ENCODE measurements around the gene ZMYM2.

The ZMYM2 gene

DNA sequence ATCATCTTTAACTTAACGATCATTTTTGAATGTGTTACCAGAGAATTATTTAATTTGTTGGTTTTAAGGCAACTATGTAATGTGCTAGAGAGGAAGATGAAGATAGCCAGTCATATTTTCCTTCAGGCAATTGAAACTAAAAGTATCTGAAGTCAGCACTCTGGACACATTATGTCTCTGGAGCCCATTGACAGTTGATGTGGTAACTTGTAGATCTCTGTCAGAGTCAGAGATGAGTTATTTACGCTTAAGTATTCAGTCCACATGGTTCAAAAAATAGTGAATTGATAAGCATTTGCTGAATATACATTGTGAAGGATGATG, 2.1 kb downstream of the ZMYM2 start:
- TF ChIP-seq ZBTB7A (IDR thresholded peaks at IDR 0.05; ENCODE audit: low read depth) (no peak), TEAD4 (IDR thresholded peaks at IDR 0.05) (no peak), TCF12 (IDR thresholded peaks at IDR 0.05; ENCODE audit: low read depth) (no peak), FOXM1 (IDR thresholded peaks at IDR 0.05; ENCODE audit: borderline replicate concordance, low read depth) (no peak), CREB1 (IDR thresholded peaks at IDR 0.05; ENCODE audit: low read depth) (no peak)
- TF ChIP-seq, protein P1, sequence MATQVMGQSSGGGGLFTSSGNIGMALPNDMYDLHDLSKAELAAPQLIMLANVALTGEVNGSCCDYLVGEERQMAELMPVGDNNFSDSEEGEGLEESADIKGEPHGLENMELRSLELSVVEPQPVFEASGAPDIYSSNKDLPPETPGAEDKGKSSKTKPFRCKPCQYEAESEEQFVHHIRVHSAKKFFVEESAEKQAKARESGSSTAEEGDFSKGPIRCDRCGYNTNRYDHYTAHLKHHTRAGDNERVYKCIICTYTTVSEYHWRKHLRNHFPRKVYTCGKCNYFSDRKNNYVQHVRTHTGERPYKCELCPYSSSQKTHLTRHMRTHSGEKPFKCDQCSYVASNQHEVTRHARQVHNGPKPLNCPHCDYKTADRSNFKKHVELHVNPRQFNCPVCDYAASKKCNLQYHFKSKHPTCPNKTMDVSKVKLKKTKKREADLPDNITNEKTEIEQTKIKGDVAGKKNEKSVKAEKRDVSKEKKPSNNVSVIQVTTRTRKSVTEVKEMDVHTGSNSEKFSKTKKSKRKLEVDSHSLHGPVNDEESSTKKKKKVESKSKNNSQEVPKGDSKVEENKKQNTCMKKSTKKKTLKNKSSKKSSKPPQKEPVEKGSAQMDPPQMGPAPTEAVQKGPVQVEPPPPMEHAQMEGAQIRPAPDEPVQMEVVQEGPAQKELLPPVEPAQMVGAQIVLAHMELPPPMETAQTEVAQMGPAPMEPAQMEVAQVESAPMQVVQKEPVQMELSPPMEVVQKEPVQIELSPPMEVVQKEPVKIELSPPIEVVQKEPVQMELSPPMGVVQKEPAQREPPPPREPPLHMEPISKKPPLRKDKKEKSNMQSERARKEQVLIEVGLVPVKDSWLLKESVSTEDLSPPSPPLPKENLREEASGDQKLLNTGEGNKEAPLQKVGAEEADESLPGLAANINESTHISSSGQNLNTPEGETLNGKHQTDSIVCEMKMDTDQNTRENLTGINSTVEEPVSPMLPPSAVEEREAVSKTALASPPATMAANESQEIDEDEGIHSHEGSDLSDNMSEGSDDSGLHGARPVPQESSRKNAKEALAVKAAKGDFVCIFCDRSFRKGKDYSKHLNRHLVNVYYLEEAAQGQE (IDR thresholded peaks at IDR 0.05; ENCODE audit: low read depth): no peak
- TF ChIP-seq, protein P2, sequence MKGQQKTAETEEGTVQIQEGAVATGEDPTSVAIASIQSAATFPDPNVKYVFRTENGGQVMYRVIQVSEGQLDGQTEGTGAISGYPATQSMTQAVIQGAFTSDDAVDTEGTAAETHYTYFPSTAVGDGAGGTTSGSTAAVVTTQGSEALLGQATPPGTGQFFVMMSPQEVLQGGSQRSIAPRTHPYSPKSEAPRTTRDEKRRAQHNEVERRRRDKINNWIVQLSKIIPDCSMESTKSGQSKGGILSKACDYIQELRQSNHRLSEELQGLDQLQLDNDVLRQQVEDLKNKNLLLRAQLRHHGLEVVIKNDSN (IDR thresholded peaks at IDR 0.05): no peak

DNA sequence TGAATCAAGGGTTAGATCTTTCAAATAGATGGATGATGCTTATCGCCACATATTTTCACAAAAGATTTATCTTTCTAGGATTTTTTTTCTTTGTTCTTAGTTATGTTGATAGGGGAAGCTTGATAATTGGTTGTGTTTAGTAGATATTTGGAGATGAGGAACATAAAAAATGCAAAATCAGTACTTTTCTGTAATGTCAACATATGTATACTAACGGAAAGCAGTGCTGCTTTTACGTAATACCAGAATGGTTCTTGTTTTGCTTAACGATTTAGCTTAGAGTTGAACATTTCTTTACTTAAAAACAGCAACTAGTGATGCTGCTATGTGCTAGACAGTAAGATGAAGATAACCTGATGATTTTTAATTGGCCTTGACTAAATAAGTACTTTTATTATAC, 3.0 kb downstream of the ZMYM2 start:
- TF ChIP-seq TAF1 (IDR thresholded peaks at IDR 0.05; ENCODE audit: low read depth): no peak
- TF ChIP-seq, protein P1 (IDR thresholded peaks at IDR 0.05; ENCODE audit: low read depth): no peak
- no peak for TF ChIP-seq NFIC (IDR thresholded peaks at IDR 0.05)
- no peak for TF ChIP-seq CEBPB (IDR thresholded peaks at IDR 0.05)
- no peak for TF ChIP-seq ZBTB7A (IDR thresholded peaks at IDR 0.05; ENCODE audit: low read depth)

DNA sequence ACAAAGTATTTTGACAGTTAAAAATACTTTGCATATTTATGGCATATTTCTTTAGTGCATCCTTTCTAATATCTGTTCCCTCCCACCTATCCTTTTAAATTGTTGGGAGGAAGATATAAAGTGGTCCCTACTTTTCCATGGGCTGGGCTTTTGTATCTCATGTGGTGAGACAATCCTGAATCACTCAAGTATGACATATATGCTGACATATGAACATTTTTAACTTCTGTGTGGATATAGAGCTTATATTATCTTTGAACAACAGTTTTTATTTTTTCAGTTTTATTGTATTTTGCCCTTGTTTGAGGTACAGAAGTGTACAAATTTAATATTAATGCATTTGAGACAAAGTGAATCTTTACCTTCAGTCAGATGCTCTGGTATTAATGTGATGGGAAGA, 3.4 kb downstream of the ZMYM2 start:
- TF ChIP-seq CEBPB (IDR thresholded peaks at IDR 0.05) (no peak), YY1 (IDR thresholded peaks at IDR 0.05; ENCODE audit: low read depth) (no peak), EGR1 (IDR thresholded peaks at IDR 0.05) (no peak), TAF1 (IDR thresholded peaks at IDR 0.05; ENCODE audit: low read depth) (no peak), TCF12 (IDR thresholded peaks at IDR 0.05; ENCODE audit: low read depth) (no peak), FOXM1 (IDR thresholded peaks at IDR 0.05; ENCODE audit: borderline replicate concordance, low read depth) (no peak), ZBTB7A (IDR thresholded peaks at IDR 0.05; ENCODE audit: low read depth) (no peak), RAD21 (IDR thresholded peaks at IDR 0.05; ENCODE audit: low read depth) (no peak), EP300 (IDR thresholded peaks at IDR 0.05; ENCODE audit: borderline replicate concordance) (no peak), NFIC (IDR thresholded peaks at IDR 0.05) (no peak), TEAD4 (IDR thresholded peaks at IDR 0.05) (no peak), CREB1 (IDR thresholded peaks at IDR 0.05; ENCODE audit: low read depth) (no peak)
- TF ChIP-seq, protein P2 (IDR thresholded peaks at IDR 0.05): no peak
- TF ChIP-seq, protein P1 (IDR thresholded peaks at IDR 0.05; ENCODE audit: low read depth): no peak
- TF ChIP-seq, protein P3, sequence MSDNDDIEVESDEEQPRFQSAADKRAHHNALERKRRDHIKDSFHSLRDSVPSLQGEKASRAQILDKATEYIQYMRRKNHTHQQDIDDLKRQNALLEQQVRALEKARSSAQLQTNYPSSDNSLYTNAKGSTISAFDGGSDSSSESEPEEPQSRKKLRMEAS (IDR thresholded peaks at IDR 0.05): no peak

DNA sequence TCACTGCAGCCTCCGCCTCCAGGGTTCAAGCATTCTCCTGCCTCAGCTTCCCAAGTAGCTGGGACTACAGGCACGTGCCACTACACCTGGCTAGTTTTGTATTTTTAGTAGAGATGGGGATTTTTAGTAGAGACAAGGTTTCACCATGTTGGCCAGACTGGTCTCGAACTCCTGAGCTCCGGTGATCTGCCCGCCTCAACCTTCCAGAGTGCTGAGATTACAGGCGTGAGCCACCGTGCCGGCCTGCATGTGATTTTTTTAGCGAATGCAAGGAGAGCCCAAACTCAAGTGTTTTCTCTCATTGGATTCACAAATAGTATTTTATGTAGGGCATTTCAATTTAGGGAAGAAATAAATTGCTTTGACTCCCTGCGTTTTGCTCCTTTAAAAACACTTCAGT, 4.4 kb downstream of the ZMYM2 start:
- no peak for TF ChIP-seq CEBPB (IDR thresholded peaks at IDR 0.05)
- TF ChIP-seq TEAD4 (IDR thresholded peaks at IDR 0.05): no peak
- no peak for TF ChIP-seq FOXM1 (IDR thresholded peaks at IDR 0.05; ENCODE audit: borderline replicate concordance, low read depth)

DNA sequence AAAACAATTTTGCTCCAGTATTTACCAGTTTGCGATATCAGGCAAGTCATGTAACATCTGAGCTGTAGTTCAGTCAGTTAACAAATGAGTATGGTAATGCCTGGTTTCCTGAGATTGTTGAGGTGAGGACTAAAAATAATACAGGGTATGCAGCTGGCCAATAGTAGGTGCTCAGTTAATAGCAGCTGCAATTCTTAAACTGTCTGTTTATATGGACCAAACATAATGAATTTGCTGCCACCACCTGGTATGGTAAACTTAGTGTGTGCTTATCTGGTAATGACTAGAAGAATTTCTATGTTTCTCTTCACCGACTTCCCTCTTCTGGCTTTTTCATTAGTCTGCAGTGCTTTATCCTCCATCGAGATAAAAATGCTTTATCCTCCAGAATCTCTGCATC, 9.1 kb downstream of the ZMYM2 start:
- TF ChIP-seq, protein P2 (IDR thresholded peaks at IDR 0.05): no peak
- TF ChIP-seq EP300 (IDR thresholded peaks at IDR 0.05; ENCODE audit: borderline replicate concordance): no peak
- TF ChIP-seq, protein P3 (IDR thresholded peaks at IDR 0.05): no peak
- no peak for TF ChIP-seq NFIC (IDR thresholded peaks at IDR 0.05)
- TF ChIP-seq, protein P1 (IDR thresholded peaks at IDR 0.05; ENCODE audit: low read depth): no peak
- TF ChIP-seq TCF12 (IDR thresholded peaks at IDR 0.05; ENCODE audit: low read depth): no peak
- TF ChIP-seq CEBPB (IDR thresholded peaks at IDR 0.05): no peak
- TF ChIP-seq FOXM1 (IDR thresholded peaks at IDR 0.05; ENCODE audit: borderline replicate concordance, low read depth): no peak
- TF ChIP-seq EGR1 (IDR thresholded peaks at IDR 0.05): no peak
- no peak for TF ChIP-seq TEAD4 (IDR thresholded peaks at IDR 0.05)
- no peak for TF ChIP-seq RAD21 (IDR thresholded peaks at IDR 0.05; ENCODE audit: low read depth)
